NCI-H1436 treated with DMSO at 0.1 percent for 48 hours (cell line): ENCODE measurements around the gene ETS1.

ENCODE experiments used
- DNase-seq: peaks from one replicate; lab custom pipeline; 2025; lab: John Stamatoyannopoulos, UW

ETS1 gene

GRCh38 chr11:128594226-128594625 is 6.9 kb upstream of the ETS1 start:
- no peak for DNase-seq

DNA sequence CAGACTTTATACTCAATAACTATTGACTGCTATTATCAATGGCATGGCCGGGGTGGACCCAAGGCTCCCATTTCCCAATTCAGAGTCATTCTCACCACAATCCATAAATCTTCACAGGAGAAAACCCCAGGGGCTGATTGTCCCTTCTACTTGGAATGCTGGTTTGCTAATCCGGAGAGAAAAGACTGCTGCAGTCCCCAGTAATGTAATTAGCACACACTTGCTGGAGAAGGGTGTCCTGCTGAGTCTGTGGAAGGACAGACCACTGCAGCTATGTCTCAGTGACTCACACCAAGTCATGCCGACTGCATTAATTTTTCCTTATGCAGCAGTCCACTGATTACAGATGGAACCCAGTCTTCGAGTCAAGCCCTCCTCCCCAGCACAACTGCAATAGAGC is 5.9 kb upstream of the ETS1 start:
- DNase-seq, result no peak

DNA sequence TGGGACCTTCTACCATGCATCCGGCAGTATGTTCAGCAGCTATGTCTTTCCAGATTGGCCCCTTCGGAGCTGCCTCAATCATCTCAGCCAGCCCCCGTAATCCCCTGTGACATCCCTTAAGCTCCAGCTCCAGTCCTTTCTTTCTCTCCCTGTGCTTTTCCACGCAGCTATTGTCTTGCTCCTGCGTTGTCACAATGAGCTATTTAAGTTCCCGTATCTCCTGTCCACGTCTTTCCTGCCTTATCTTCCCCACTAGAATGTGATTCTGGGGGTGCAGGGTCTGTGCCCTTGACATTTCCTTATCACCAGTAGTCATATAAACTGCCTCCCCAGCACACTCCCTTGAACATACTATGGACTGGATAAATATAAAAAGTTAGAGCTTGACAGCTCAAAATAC is 5.1 kb upstream of the ETS1 start:
- DNase-seq, result no peak

DNA sequence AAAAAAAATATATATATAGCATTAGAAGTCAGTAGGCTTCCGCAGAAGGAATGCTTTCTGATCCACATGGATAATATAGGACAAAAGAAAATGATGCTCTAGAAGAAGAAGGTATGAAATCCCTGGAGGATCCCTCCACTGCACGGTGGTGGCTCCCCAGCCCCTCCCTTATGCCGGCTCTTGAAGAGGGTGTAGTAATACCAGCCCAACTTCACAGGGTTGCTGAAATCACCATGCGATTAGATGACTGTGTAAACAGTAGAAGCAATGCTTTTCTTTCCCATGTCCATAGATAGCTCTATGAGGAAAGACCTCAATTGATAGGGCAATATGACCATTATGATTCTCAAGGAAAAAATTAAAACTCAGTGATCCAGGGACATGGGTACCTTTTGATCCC is 3.2 kb upstream of the ETS1 start:
- DNase-seq, result no peak

DNA sequence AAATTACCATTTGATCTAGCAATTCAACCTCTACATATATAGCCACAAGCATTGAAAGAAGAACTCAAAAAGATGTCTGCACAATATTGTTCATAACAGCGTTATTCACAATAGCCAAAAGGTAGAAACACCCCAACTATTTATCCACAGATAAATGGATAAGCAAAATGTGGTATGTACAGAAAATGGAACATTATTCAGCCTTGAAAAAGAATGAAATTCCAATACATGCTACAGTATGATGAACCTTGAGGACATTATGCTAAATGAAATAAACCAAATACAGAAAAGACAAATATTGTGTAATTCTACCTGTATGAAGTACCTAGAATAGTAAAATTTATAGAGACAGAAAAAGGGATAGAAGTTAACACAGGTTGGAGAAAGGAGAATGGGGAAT is 2.6 kb upstream of the ETS1 start:
- no peak for DNase-seq

DNA sequence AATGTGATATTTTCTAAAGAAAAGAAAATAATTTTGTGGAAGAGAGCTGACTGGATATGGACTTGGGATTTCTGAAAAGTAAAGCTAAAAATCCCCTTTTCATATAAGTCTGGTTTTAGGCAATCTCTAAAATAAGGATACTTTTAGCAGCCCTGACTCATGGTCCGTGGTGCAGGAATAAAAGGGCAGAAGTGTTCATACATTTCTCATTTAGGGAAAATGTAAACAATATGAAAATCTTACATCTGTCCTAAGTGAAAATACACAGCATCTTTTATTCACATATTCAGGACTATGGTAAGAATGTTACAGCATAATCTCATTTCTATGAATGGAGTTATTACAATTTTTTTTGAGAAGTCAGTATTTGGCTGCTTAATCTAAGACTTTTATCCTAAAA is 735 bp upstream of the ETS1 start:
- no peak for DNase-seq

DNA sequence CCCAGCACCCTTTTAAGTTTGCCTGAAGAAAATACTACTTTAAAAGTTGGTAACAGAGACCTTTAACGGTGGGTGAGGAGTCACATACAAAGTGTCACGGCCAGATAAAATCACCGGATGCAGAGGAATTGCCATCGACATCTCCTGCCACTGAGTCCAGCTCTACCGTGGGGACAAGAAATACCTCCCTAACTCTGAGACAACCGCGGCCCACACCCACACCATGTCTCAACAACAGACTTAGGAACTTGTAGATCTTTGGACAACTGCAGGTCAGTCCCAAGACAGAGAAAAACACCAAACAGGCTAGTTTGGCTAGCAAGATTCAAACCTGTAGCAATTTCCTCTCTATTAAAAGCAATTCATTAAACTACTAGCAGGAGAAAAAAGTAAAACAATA is 669 bp downstream of the ETS1 start:
- DNase-seq, result no peak

DNA sequence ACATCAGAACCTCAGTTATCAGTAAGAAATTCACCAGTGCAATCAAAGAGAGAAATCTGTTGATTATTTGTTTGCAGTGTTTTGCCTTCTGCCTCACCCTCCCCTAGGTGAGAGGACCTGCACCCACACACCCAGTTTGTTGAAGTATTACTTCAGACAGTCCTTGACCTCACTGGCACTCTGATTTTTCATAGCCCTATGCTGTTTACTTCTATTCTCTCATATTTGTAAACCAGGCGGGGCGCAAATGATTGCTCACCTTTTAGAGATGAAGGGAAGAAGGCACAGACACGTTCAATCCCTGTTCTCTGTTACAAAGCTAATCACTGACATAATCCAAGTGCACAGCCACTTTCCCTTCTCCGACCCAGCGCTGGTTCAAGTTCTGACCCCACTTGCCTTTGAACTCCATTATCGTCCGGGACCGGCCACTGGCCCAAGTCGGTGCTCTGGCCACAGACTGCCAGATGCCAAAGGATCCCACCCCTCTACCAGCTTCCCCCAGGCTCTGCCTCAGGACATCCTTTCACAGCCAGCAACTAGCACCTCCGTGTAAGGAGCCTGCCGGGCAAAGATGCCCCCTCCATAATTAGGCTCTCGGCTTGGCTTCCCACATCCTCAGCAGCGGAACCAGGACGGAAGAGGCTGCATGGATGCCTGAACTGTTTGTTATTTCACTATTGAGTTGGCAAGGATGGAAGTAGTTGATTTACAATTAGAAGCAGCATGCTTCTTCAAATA is 1.7 kb downstream of the ETS1 start:
- DNase-seq, result no peak

DNA sequence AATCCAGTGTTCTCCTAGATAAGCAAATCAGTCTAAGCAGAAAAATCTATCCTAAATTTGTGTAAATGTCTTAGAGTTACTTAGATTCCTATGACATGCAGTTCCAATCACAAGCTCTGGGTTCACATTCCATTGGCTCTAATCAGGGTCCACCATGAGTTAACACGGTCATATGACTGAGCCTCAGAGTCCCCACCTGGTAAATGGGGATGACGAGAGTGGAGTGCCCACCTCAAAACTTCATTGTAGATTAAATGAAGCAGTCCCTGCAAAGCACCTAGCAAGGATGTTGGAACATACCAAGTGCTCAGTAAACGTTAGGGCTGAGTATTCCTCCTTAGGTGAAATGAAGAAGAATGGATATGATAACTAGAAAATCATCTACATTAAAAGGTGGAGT is 3.1 kb downstream of the ETS1 start:
- no peak for DNase-seq

DNA sequence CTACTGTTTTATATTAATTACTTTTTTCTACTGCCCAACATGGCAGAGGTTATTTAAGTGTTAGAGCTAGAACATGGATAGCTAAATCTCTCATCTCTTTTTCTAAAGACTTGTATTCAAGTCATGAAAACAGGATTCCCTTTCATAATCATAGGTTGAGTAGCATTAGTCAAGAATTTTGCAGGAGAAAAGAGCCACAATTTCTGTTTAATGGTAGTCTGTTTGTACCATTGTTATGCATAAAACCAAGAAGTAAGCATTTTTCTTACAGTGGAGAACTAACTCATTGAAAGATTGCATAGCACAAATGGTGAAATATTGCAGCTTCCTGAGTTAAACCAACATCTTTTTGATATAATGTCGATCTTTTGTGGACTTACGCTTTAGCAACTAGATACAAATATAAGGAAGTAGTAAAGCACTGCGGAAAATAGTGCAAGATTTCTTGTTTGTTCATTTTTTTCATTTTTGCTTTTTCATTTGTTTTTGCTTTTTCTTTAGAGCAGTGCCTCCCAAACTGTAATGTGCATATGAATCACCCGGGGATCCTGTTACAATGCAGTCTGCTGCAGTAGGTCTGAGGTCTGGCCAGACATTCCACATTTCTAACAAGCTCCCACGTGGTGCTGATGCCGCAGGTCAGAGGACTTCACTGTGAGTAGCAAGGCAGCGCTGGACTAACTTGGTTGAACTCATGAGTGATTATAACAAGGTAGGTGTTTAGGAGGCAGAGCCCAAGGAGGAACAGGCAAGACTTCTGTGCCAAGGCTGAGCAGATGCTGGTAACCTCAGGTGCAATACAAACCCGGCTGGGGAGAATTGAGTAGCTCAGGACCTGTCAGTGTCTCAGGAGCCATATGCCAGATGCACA is 4.6 kb downstream of the ETS1 start:
- DNase-seq, result no peak

DNA sequence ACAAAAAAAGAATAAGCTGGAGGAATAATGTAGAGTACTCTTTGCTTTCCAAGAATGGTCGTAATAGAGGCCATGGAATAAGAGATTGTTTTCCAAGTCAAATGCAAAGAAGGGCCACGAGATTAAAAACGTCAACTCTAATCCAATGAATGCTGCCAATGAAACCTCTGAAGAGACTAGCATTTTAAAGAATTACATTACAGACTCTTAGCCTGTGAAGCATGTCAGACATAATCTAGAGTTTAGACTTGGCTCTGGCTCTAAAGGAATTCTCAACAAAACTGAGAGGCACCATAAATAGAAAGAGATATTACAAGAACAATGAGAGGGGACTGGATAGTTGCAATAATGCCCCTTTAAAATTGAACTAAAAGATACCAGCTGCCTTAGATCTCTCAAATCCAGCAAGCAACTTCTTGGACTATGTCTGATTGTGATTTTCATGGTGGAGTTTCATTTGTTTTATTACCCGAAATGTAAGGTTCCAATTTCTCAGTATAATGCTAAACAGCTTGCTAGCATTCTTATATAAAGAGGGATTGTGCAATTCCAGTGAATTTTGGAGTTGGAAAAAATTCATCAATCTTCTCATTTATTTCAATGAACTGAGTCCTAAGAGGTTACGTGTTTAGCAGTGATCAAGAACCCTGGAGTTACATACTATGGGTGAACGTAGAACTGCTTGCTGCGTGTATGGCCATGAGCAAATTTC is 5.6 kb downstream of the ETS1 start:
- DNase-seq, result no peak

DNA sequence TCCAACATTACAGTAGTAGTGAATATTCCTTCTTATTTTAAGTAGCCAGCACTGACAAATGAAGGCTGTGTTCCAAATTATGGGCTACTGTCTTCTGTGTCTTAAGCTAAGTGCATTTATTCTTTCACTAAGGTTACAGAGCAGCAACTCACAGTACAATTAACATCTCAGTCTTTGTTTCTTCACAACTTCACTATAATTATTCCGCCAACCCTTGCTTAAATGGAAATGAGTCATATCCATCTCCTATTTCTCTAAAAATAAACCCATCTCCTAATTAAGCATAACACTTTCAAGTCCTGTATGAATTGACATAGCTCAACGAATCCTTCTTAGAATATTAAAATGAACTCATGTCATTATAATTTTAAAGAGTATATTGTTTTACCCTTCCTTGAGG is 6.7 kb downstream of the ETS1 start:
- DNase-seq, result no peak

- DNase-seq, result no peak
Observed at GRCh38 chr11:128579798-128580504, 7.4 kb downstream of the ETS1 start.

DNA sequence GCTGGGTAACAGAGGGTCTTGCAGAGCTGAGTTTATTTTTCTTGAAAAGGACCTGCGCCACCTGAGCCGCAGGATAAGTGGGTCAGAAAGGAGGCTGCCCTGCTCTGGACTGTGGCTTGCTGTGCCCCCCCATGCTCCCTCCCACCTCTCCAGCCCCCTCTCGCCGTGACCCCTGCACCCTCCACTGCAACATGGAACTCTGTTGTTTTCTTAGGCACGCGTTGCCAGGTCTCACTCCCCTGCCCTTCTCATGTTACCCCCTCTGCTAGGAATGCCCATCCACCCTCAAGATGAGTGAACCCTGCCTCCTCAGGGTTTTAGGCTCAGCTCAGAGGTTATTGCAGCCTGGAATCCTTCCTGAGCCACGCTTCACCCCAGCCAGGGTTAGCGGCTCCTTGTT is 10.8 kb downstream of the ETS1 start:
- no peak for DNase-seq

DNA sequence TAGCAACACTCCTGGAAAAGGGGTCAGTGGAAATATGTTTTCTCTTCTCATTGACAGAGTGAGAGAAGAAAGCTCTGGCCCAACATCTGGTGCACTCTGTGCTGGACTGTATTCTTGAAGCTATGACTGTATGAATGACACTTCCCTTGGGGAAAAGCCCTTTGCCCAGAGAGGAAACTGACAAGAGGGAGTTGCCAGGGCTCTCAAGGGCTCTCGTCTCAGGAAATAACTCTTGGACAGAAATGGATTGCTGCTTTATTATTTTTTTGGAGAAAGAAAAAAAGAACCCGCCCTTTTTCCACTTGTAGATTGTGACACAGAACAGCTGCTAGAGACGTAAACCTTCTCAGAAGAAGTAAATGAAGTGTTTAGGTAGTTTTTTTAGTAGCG is 11.4 kb downstream of the ETS1 start:
- no peak for DNase-seq

- DNase-seq, result no peak
Observed at GRCh38 chr11:128575174-128575960, 12.0 kb downstream of the ETS1 start.

GRCh38 chr11:128574576-128575011 is 12.8 kb downstream of the ETS1 start:
- no peak for DNase-seq

DNA sequence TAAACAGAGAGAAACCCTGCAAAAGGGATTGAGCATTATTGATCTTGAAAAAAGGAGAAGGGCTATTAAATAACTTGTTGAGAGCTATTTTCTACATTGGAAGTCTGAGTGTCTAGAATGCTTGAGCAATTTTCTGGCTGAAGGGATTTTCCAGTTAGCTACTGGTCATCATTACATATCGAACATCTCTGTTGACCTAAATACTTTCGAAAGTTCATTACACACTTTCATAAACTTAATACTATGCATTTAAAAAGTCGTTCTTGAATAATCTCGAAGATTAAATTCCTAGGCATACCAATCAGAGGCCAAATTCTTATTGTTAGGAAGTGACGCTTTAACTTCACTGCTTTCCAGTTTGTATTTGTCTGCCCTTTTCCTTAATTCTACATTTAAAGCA is 13.7 kb downstream of the ETS1 start:
- DNase-seq, result no peak

DNA sequence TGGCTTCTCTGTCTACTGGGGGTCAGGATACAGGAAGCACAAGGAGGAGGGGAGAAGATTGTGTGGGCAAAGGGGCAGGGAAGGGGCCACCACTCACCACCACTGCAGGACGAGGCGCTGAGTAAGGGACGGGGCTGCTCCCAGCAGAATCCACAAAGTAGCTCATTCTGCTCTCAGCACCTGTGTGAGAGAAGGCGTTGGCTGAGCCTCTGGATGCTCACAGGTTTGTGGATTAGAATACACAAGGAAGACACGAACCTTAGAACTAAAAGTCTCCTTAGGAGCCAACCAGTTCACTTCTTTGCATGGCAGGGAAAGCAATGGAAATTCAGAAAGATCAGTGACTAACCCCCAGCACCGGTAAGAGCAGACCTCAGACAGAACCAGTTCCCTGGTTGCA is 14.4 kb downstream of the ETS1 start:
- DNase-seq, result no peak

GRCh38 chr11:128570632-128571031 is 16.7 kb downstream of the ETS1 start:
- no peak for DNase-seq

GRCh38 chr11:128569291-128569690 is 18.1 kb downstream of the ETS1 start:
- no peak for DNase-seq
